ENCODE data around the gene GPA33.
"Not testable (repeated sequence)": the region's sequence is repeated elsewhere in the genome, so short reads cannot be mapped to it uniquely, and the experiment has no call there.

Gene GPA33

GRCh38 chr1:167054946-167055630 is 35.1 kb downstream of the GPA33 start:
- no peak for DNase-seq

GRCh38 chr1:167054531-167054930 is 35.6 kb downstream of the GPA33 start:
- no peak for DNase-seq

GRCh38 chr1:167052389-167052788 is 37.8 kb downstream of the GPA33 start:
- no peak for DNase-seq

GRCh38 chr1:167051907-167052306 is 38.3 kb downstream of the GPA33 start:
- no peak for DNase-seq

- DNase-seq = peak; percentile 38
Observed at GRCh38 chr1:167043752-167044488, 46.3 kb downstream of the GPA33 start.

- DNase-seq = no peak
Observed at GRCh38 chr1:167033646-167034045, 56.5 kb downstream of the GPA33 start.

GRCh38 chr1:167029553-167029952 is 60.6 kb downstream of the GPA33 start:
- not testable (repeated sequence) for DNase-seq

- DNase-seq = no peak
Observed at GRCh38 chr1:167022384-167022783, 67.8 kb downstream of the GPA33 start.

GRCh38 chr1:167016100-167016750 is 74.0 kb downstream of the GPA33 start:
- DNase-seq = no peak

- no peak for DNase-seq
Observed at GRCh38 chr1:167013108-167013929, 76.9 kb downstream of the GPA33 start.

- no peak for DNase-seq
Observed at GRCh38 chr1:167012570-167012969, 77.6 kb downstream of the GPA33 start.

GRCh38 chr1:167011560-167012191 is 78.5 kb downstream of the GPA33 start:
- DNase-seq = no peak

GRCh38 chr1:167003711-167004110 is 86.5 kb downstream of the GPA33 start:
- DNase-seq = no peak
